Nephron (organoid): ENCODE measurements around the gene WBP1.

Experiments used
- H3K27ac Mint-ChIP-seq, 3 experiments: 2 replicates each; pipeline ENCODE4 v1.8.0; 2020; ENCODE audit warnings: mixed read lengths in 3 of 3, mild to moderate bottlenecking in 2 of 3, moderate library complexity in 1 of 3
- H3K27me3 Mint-ChIP-seq: 2 replicates; pipeline ENCODE4 v1.8.0; 2021; ENCODE audit warnings: low read depth, mild to moderate bottlenecking, moderate library complexity, mixed read lengths
- H3K36me3 Mint-ChIP-seq: 2 replicates; pipeline ENCODE4 v1.8.0; 2020; ENCODE audit warnings: low read depth, mixed read lengths
- H3K4me1 Mint-ChIP-seq: 2 replicates; pipeline ENCODE4 v1.8.0; 2020; ENCODE audit warnings: mixed read lengths
- H3K4me3 Mint-ChIP-seq, 3 experiments: 2 replicates each; pipeline ENCODE4 v1.8.0; 2020; ENCODE audit warnings: mild to moderate bottlenecking in 3 of 3, mixed read lengths in 3 of 3, moderate library complexity in 2 of 3
- H3K9me3 Mint-ChIP-seq: 2 replicates; pipeline ENCODE4 v1.8.0; 2020; ENCODE audit warnings: mixed read lengths
- CTCF ChIP-seq, 3 experiments: fragments of 200-600 bp; sonication (generic); IDR thresholded peaks; one replicate each; pipeline ENCODE4 v1.5.0; 2021; ENCODE audit warnings: antibody characterized with exemption in 3 of 3; ENCODE audit not compliant: unreplicated experiment in 3 of 3

Gene WBP1

DNA sequence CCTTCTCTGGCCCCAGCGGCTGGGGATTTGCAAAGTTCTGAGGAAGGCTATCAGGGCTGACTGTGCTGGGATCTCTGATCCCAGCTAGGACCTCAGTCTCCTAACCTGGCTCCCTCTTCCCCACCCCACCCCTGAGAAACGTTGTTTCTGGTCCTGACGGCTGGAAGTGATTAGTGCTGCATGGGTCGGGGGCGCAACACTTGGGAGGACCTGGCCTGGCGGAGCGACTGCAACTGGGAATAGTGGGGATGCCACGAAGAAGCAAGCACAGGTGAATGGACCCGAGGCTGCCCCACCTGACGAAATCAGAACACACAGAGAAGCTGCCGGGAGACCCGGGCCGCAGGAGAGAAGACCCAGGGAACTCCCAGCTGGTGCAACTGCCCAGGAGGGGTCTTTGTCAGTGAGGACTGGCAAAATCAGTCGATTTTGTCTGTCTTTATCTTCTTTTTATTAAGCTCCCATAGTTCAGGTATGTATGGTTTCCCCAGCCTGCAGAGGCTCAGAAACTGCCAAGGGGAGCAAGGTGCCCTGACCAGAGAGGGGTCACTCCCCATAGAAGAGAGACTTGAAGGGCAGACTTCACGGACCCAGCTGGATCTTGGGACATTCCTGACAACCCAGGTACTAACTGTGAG lies 41.8 kb downstream of the WBP1 start:
- Mint-ChIP-seq H3K27me3 (peaks cover 100% of the 10 kb centered on the region), H3K36me3 (peaks cover 23% of the 10 kb centered on the region), H3K4me1 (peaks cover 48% of the 10 kb centered on the region), H3K9me3 (no peaks in the 10 kb centered on the region), H3K4me3 (peak overlapping the region; percentile 70 to 87 (median 75)), H3K27ac (peak overlapping the region in 2 of 3 experiments; percentile 75 to 78)
- no peak for TF ChIP-seq CTCF (IDR thresholded peaks at IDR 0.05; ENCODE audit: unreplicated experiment in 3 of 3)

DNA sequence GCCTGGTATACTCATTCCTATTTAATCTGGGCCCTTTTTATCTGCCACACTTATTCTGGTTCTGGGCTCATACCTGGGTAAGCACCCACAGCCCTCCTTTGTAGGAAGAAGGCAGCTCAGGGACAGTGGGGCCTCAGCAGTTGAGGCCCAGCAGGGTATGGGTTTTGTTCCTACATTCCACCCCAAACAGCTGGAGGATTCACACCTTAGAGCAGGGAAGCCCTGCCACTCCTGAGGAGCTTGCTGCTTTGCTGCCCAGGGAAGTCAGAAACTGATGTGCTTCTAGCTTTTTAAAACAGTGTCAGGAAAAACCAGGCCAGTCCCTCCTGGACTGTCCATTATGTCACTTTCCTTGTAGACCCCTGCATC lies 42.3 kb downstream of the WBP1 start:
- no peak overlapping the region for H3K27ac Mint-ChIP-seq
- H3K9me3 Mint-ChIP-seq, result no peaks in the 10 kb centered on the region
- H3K27me3 Mint-ChIP-seq, result peaks cover 100% of the 10 kb centered on the region
- peaks cover 25% of the 10 kb centered on the region for H3K36me3 Mint-ChIP-seq
- H3K4me3 Mint-ChIP-seq, result peak overlapping the region; percentile 70 to 87 (median 77)
- H3K4me1 Mint-ChIP-seq, result peaks cover 51% of the 10 kb centered on the region
- no peak for TF ChIP-seq CTCF (IDR thresholded peaks at IDR 0.05; ENCODE audit: unreplicated experiment in 3 of 3)

GRCh38 chr2:74501335-74502071 lies 43.3 kb downstream of the WBP1 start:
- H3K9me3 Mint-ChIP-seq, result no peaks in the 10 kb centered on the region
- no peak for TF ChIP-seq CTCF (IDR thresholded peaks at IDR 0.05; ENCODE audit: unreplicated experiment in 3 of 3)
- peak overlapping the region; percentile 77 to 87 (median 81) for H3K4me3 Mint-ChIP-seq
- H3K36me3 Mint-ChIP-seq, result peaks cover 21% of the 10 kb centered on the region
- peaks cover 96% of the 10 kb centered on the region for H3K27me3 Mint-ChIP-seq
- peaks cover 53% of the 10 kb centered on the region for H3K4me1 Mint-ChIP-seq
- peak overlapping the region; percentile 61 to 83 (median 63) for H3K27ac Mint-ChIP-seq

DNA sequence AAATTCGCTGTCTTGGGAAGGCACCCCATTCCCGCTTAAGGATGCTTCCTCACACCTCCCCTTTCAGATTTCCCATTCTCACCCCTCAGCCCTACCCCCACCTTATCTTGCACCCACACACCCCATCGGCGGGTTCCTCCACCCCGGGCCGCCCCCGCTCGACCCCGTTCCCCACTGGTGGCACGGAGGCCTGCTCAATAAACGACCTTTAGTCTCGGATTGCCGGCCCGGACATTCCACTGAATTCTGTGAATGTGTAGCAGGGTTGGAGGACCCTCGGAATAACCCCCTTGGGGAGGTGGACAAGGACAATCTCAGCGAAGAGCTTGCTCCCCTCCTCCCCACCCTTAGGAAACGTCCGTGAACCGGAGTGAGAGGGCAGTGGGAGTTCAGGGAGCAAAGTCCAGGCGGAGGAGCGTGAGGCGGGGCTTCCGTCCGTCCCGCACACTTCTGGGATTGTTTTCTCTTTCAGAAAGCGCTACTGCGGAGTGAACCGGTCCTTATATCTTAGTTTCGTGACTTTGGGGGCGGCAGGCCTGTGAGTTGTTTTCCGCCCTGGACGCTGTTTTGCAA lies 44.0 kb downstream of the WBP1 start:
- H3K27me3 Mint-ChIP-seq, result peaks cover 96% of the 10 kb centered on the region

DNA sequence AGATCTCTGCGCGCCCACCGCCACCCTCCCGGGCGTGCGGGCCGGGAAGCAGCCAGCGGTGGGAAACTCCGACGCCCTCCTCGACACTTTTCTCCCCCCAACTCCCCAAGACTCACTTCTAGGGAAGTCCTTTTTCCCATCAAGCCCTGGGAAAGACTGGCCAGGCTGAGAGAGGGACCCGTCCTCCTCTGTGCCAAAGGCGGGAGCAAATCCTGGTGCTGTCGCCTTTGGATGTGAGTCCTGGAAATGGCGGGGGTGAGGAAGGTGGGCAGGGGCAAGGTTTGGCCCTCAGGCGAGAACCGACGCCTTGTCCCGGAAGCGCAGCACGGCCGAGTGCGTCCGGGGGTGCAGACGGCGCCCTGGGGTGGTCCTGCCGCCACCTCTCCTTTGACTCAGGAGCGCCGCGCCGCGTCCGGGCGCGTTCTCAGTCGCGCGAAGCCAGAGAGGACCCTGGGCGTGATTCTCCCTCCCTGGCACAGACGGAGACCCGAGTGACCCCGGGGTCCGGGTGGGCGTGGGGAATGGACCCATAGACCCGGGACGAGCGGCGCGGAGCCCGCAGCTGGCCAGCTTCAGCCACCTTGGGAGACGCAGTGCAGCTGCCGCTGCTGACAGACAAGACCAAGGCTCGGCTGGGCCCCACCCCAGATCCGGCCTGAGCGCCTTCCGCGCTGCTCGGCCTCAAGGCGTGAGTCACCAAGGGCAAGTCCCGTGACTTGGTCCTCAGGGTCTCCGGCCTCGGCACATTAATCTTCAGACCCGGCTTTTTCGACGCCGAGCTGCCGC lies 44.7 kb downstream of the WBP1 start:
- peak overlapping the region; percentile 61 to 83 (median 63) for H3K27ac Mint-ChIP-seq
- H3K4me3 Mint-ChIP-seq, result peak overlapping the region; percentile 77 to 87 (median 81)
- TF ChIP-seq CTCF (IDR thresholded peaks at IDR 0.05; ENCODE audit: unreplicated experiment in 3 of 3), result no peak
- peaks cover 31% of the 10 kb centered on the region for H3K36me3 Mint-ChIP-seq
- H3K4me1 Mint-ChIP-seq, result peaks cover 64% of the 10 kb centered on the region
- peaks cover 95% of the 10 kb centered on the region for H3K27me3 Mint-ChIP-seq
- no peaks in the 10 kb centered on the region for H3K9me3 Mint-ChIP-seq

More for the DNA sequence above, 44.0 kb downstream of the WBP1 start:
- no peak for TF ChIP-seq CTCF (IDR thresholded peaks at IDR 0.05; ENCODE audit: unreplicated experiment in 3 of 3)
- Mint-ChIP-seq H3K27ac (peak overlapping the region; percentile 61 to 83 (median 63)), H3K9me3 (no peaks in the 10 kb centered on the region), H3K4me1 (peaks cover 60% of the 10 kb centered on the region), H3K4me3 (peak overlapping the region; percentile 77 to 87 (median 81)), H3K36me3 (peaks cover 27% of the 10 kb centered on the region)
